GM19193 (cell line): Measurements from ENCODE around the gene FAF1.
A peak's percentile ranks its signal among the peaks of the same experiment; 100 is the strongest.

Experiments
- POLR2A ChIP-seq: IDR thresholded peaks from 4 replicates; pipeline ENCODE4 v1.6.1; 2011; ENCODE audit not compliant: insufficient read depth, insufficient read length; ENCODE audit errors: extremely low read depth

The FAF1 gene

DNA sequence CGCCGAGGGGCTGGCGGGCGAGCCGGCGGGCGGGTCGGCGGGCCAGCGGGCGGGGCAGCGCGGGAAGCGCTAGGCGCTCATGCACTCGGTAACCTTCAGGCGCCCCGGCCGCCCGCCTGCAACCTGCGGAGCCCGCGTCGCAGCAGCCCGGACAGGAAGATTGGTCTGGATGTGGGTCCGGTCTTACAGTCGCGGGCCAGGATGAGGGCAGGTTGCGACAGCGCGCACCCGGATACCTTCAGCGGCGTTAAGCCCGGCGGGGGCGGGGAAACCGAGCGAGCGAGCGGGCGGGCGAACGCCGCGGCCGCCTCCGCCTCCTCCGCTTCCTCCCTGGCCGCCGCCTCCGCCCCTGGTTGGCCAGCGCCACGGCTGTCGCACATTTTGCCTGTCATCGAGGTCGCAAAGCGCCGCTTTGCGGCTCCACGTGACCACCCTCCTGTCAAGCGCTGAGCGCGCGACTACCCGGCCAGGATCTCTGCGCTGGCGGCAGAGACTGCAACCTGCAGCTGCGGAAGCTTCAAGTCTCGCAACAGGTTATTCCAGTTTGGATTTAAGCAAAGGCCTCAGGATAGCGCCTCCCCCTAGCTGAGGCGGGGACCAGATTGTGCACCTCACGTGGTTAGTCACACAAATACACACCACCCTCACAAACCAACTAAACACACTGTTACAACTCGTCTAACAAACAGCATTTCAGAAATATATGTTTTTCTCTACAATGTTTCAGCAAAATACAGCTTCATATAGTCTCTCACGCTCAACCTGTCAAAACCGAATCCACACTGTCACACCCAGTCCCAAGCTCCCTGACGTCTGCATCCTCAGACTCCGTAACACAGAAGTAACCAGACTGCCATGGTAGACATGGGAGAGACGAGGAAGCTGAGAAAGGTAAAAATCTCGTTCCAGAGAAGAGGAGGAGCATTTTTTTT is at the start of gene FAF1:
Gene FAF1 (minus strand): TSS at position 355 of the 932 bp plus-strand sequence. CDS start 456 bp downstream, outside the sequence.
- peak; percentile 99 for TF ChIP-seq POLR2A

DNA sequence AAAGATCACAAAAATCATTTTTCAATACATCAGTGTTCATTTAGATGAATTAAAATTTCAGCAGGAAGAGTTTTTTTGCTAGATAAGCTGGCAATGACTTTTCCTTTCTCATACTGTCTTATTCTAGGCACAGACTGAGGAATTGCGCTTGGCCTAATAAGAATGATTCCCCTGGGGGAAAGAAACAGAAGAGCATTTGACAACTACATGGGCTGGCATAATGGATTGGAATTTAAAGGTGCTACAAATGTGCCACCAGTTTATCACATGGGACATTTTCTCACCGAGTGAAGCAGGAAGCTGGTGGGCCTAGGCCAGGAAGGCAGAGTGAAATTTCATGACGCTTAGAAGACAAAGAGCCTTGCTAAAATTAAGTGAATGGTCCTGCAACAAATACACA is 49.3 kb upstream of the FAF1 start:
- no peak for TF ChIP-seq POLR2A

DNA sequence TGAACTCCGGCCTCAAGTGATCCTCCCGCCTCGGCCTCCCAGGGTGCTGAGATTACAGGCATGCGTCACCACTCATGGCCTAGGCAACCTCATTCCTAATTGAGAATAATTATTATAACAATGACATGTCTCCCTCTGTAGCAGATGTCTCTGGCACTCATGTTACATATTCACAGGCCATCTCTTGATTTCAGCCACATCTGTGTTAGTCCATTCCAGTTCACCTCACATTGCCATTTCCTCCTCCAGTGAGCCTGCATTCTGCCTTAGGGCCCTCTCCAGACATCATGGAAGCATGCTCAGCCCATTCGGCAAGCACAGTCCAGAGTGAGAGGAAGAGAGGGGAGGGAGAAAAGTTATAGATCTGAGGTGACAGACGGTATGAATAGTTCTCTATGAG is 42.4 kb upstream of the FAF1 start:
- TF ChIP-seq POLR2A: no peak

DNA sequence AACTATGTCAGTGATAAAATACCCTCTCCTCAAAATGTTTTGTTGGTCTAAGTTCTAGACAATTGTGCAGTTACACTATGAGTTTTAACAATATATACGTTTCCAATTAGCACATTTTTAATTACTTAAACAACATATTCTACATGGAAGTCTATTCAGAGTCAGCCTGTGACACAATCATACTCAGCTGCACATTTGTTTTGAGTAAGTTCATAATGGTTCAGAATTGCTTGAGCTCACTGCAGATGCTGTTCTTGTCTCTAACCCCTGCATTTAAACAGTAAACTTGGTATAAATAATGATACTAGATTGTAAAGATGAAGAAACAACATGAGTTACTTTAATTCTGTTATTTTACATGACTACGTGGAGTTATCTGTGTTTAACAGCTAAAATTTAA is 40.6 kb upstream of the FAF1 start:
- no peak for TF ChIP-seq POLR2A

DNA sequence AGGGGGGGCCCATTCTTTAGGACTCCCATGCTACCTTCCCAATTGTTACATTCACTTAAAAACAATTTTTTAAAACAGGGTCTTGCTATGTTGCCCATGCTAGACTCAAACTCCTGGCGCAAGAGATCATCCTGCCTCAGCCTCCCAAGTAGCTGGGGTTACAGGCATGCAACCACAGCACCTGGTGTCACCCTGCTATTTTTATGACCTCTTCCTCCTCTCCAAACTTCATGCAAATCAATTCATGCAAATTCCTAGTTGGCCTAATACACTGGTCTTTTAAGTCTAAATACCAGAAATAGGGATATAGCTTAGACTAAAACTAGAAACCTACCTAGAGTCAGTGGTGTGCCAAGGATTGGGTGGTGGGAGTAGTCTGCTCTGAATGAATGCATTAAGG is 40.1 kb upstream of the FAF1 start:
- no peak for TF ChIP-seq POLR2A

DNA sequence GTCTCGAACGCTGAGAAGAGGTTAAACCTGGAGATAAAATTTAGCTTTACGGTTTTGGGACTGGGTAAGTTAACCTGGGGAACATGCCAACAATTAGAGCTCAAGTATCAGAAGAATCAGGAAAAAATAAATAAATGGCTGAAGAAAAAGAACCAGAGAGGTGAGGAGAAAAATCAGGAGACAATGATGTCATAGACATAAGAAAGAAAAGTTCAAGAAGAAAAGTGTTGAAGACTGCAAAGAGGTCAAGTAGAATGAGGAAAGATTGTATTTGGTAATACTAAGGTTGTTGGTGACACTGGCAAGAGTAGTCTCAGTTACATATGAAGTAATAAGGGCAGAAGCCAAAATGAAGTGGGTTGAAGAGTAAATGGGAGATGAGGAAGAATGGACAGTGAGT is 36.0 kb upstream of the FAF1 start:
- no peak for TF ChIP-seq POLR2A

DNA sequence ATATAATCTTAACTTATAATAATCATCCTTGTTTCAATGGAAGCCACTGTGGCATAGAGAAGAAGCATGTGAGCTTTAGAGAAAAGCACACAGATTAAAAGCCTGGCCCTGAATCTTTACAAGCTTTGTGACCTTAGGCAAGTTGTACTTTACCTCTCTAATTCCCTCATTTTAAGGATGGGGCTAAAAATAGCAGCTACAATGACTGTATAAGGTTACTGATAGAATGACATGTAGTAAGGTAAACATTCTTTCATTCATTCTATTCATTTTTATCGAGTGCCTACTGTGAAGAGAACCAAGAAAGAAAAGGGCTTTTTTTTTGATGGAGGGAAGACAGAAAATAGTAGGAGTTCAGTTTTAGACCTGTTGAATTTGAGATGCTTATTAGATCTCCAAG is 35.6 kb upstream of the FAF1 start:
- TF ChIP-seq POLR2A: no peak

DNA sequence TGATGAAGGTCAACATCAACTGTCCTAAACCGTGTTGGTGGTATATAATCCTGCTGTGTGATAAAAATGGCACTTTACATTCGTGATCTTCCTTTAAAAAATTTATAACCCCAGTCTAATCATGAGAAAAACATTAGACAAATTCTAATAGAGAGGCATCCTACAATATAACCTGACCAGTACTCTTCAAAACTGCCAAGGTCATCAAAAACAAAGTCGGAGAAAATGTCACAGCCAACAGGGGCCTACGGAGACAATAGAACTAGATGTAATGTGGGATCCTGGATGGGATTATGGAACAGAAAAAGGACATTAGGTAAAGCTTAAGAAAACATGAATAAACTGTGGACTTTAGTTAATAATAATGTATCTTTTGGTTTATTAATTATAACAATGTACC is 34.9 kb upstream of the FAF1 start:
- no peak for TF ChIP-seq POLR2A

DNA sequence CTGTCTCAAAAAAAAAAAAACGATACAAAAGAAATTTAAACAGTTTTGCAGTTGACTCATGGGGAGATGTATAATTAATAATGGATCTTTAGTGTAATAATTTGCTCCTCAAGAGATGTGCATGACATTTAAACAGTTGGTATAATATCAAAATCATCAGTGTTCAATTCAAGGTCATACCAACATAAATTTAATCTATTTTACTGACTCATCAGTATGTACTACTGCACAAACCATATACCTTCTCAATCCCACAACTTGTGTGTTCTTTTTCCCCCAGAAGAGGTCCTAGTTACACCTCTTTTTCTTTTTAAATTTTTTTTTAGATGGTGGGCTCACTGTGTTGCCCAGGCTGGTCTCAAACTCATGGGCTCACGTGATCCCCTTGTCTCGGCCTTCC is 33.6 kb upstream of the FAF1 start:
- no peak for TF ChIP-seq POLR2A

DNA sequence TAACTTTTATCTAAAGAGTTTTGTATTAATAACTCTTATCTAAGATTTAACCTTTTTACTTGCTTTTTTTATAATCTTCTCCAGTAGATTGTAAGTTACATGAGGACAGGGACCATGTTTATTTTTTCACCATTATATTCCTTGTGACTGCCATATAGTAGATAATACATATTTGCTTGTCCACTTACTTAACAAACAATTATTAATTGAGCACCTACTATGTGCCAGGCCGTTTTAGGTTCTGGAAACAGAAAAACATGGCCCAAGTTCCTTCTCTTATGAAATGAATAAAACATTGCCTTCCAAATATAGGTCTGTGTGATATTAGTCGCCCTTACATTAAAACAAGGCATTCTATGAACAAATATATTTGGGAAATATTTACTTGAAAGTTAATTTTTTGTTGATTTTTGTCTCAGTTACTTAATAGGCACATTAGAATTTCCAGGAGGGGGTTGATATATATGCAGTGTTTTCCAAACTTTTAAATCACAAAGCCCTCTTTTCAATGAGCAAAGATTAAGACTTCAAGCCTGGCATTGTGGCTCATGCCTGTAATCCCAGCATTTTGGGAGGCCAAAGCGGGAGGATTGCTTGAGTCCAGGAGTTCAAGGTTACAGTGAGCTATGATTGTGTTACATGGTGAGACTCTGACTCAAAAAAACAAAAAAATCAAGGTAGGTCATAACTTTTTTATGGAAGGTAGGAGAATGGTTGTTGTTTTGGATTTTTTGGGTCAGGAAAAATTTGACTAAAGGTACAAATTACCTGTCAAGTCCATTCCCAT is 32.7 kb upstream of the FAF1 start:
- no peak for TF ChIP-seq POLR2A

DNA sequence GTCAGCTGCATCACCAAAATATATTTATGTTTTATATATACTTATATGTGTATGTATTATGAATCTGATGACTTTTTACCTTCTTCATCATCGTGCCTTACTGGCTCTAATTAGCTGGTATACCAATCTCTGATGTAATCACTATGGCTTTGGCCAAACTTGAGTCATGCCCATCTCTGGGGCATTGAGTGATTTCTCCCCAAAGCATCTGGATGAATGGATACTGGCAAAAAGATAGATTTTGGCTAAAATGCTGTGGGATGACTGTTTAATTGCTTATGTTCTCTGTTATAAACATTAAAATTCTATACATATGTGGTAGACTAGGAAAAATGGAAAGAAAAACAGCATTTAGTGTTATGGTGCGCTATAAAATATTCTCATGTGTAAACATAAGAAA is 29.6 kb upstream of the FAF1 start:
- no peak for TF ChIP-seq POLR2A

DNA sequence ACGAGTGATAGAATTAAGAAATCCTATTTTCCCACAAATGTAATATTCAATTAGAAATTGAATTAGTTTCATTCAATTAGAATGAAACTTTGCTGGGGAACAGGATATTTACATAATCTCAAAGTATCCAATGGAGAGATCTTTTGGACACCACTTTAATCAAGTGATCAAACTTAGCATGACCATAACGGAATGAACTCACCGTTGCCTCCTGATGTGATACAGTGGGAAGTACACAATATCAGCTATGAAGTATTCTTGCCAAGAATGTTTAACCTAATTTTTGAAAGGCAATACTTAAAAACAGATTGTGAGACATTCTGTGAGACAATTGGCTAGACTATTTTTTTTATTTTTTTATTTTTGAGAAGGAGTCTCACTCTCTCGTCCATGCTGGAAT is 26.6 kb upstream of the FAF1 start:
- no peak for TF ChIP-seq POLR2A

DNA sequence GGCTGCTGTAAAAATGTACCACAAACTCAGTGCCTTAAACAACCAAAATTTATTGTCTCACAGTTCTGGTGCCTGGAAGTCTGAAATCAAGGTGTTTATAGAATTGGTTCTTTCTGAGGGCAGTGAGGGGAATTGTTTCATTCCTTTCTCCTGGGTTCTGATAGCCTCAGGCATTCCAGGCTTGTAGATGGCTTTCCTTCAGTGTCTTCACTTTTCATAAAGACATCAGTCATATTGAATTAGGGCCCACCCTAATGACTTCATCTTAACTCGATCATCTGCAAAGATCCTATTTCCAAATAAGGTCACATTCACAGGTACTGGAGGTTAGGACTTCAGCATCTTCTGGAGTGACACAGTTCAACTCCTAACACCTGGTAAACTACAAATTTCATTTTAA is 25.0 kb upstream of the FAF1 start:
- no peak for TF ChIP-seq POLR2A

DNA sequence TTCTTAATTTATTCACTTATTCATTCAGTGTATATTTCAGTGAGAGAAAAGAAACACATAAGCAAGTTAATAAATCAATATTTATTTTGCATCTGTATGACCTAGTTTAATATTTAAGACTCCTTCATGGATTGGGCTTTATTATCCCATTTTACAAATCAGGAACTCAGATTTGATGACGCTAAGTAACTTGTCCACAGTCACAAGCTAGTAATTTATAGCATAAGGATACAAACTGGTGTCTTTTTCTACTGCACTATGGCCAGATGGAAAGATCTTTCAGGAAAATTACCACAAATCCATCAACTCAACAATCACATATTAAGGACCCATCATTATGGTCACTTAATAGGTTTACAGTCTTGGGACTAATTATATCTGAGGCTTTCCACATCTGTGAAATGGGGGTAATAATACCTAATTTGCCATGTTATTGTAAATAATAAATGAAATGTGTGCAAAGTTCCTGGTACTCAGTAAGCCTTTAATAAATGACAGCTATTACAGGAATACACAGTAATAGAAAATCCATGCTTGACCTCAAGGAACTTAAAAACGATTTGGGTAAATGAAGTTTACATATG is 23.2 kb upstream of the FAF1 start:
- no peak for TF ChIP-seq POLR2A

DNA sequence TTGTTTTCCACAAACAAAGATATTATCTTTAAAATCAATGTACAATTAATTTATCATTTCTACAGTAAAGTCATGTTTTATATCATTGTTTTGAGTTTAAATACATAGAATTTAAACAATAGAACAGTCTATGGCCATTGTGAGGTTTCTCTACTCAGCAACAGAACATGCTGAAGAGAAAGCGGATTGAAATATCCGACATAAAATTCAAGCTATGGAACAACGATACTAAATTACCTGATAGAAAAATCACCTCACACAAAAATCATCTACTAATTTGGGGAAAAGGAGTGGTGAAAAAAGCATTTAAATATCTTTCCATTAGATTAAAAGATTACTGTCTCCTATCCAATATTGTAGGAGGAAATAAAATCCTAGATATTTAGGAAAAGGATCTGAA is 22.5 kb upstream of the FAF1 start:
- no peak for TF ChIP-seq POLR2A
